Measurements from ENCODE around the gene KANK4.

Gene KANK4

DNA sequence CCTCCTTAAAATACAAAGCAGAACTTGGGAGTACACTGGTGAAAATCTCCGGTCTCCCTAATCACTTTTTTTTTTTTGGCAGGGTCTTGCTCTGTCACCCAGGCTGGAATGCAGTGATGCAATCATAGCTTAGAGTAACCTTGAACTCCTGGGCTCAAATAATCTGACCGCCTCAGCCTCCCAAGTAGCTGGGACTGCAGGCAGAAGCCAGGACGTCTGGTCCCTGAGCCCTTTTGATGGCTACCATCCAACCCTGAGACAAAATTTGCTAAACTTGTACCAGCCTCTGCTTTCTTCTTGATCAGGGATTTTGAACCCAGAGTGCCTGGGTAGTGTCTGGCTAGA lies 120.5 kb downstream of the KANK4 start:
- DNase-seq (ENCODE audit: low spot score in 2 of 2) (no peak), ATAC-seq (no peak)
- Mint-ChIP-seq H3K4me3 (no peak overlapping the region), H3K27ac (no peak overlapping the region), H3K36me3 (no peaks in the 10 kb centered on the region), H3K4me1 (no peaks in the 10 kb centered on the region), H3K9me3 (no peaks in the 10 kb centered on the region)

DNA sequence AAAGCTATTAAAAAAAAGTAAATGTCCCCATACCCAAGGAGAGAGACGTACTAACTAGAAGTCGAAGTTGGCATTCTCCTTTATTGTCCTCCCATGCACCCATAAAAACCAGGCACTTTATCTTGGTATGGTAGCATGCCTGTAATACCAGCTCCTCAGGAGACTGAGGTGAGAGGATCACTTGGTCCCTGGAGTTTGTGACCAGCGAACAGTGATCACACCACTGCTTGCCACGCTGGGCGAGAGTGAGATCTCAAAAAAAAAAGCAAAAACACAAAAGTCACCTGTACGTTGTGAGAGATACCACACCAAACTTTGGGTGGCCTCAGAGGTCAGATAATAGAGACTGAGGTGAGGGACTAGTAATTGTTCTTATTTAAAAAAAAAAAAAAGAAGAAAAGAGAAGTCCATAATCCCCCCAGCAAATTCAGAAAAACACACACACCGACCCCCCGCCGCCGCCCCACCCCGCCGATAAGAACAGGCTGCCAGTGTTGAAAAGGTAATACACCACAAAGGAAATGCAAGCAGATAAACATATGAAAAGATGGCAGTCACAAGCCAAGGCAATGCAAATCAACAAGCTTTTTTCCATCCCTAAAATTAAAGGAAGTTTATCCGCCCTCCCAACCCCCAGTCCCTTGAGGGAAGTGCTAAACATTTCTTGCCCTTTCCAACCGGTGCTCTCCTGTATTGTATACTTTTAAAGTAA lies 121.0 kb downstream of the KANK4 start:
- Mint-ChIP-seq H3K4me1 (no peaks in the 10 kb centered on the region), H3K4me3 (no peak overlapping the region), H3K9me3 (no peaks in the 10 kb centered on the region), H3K27ac (no peak overlapping the region), H3K36me3 (no peaks in the 10 kb centered on the region)
- DNase-seq (ENCODE audit: low spot score in 2 of 2) (no peak), ATAC-seq (no peak)

DNA sequence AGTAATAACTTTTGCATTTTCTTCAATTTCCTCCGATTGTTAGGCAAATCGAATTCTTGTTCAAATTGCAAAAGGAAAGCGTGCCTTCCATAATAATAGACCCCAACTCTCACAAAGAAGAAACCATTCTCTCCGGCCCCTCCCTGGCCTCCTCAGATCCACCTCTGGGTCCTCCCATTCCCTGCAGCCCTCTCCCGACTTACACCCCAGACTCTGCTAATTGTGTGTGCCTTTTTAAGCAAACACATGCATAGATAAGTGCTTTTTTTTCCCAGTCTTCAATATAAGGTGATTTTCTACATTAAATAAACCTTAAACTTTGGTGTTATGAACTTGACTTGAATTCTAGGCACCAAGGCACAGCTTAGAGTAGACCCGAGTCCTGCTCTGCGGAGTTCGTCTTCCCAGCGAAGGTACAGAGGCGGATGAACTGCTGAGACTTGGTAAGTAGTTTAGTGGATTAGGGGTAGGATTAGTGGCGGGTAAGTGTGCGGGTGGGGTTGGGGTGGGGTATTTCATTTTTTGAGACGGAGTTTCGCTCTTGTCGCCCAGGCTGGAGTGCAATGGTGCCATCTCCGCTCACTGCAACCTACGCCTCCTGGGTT lies 123.0 kb downstream of the KANK4 start:
- no peak for ATAC-seq
- Mint-ChIP-seq H3K4me3 (no peak overlapping the region), H3K9me3 (no peaks in the 10 kb centered on the region), H3K36me3 (no peaks in the 10 kb centered on the region), H3K4me1 (no peaks in the 10 kb centered on the region), H3K27ac (no peak overlapping the region)
- no peak for DNase-seq (ENCODE audit: low spot score in 2 of 2)

DNA sequence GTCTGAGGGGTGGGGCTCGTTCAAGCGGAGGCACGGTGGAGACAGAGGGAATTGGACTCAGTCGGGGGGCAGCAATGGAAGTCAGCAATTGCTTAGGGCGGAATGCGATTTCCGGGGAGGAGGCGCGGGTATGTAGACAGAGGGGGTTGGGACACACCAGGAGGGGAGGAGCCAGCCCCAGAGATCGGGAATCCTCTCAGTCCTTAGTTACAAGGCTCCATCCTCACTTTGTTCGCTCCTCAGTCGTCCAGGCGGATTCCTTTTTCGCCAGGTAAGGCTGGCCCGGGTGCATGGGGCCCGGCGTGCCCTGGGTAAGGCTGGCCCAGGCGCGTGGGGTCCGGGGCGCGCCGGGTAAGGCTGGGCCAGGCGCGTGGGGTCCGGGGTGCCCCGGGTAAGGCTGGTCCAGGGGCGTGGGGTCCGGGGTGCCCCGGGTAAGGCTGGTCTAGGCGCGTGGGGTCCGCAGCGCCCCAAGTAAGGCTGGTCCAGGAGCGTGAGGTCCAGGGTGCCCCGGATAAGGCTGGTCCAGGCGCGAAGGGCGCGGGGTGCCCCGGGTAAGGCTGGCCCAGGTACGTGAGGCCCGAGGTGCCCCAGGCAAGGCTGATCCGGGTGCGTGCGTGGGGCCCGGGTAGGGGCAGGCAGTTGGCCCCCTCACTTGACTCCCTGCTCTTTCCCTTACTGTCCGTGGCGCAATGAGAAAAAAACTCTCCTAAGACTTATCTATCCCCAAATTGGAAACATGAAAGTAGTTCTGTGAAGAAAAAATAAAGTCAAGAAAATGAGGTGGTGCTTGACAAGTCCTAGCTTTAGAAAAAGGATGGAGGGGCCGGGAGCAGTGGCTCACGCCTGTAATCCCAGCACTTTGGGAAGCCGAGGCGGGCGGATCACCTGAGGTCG lies 124.3 kb downstream of the KANK4 start, which contains the start of gene L1TD1:
TSS of gene L1TD1 (plus strand) at position 199 of the 894 bp plus-strand sequence. CDS start 11,780 bp downstream, outside the sequence.
- no peak for DNase-seq (ENCODE audit: low spot score in 2 of 2)
- ATAC-seq = peak; percentile 39
- H3K27ac Mint-ChIP-seq = no peak within 1 kb of the TSS
- no peaks in the 10 kb centered on the region for H3K36me3 Mint-ChIP-seq
- peak within 1 kb of the TSS; percentile 18 for H3K4me3 Mint-ChIP-seq
- no peaks in the 10 kb centered on the region for H3K9me3 Mint-ChIP-seq
- no peaks in the 10 kb centered on the region for H3K4me1 Mint-ChIP-seq

DNA sequence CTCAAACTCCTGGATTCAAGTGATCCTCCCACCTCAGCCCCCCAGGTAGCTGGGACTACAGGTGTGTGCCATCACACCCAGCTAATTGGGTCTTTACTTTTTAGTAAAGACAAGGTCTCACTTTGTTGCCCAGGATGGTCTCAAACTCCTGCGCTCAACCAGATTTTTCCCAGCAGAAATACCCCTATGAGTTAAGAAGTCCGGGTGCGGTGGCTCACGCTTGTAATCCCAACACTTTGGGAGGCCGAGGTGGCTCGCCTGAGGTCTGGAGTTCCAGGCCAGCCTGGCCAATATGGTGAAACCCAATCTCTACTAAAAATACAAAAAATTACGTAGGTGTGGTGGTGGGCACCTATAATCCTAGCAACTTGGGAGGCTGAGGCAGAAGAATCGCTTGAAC lies 131.1 kb downstream of the KANK4 start:
- Mint-ChIP-seq H3K36me3 (no peaks in the 10 kb centered on the region), H3K4me1 (no peaks in the 10 kb centered on the region), H3K9me3 (no peaks in the 10 kb centered on the region), H3K27ac (no peak overlapping the region), H3K4me3 (no peak overlapping the region)
- ATAC-seq = no peak
- no peak for DNase-seq (ENCODE audit: low spot score in 2 of 2)

DNA sequence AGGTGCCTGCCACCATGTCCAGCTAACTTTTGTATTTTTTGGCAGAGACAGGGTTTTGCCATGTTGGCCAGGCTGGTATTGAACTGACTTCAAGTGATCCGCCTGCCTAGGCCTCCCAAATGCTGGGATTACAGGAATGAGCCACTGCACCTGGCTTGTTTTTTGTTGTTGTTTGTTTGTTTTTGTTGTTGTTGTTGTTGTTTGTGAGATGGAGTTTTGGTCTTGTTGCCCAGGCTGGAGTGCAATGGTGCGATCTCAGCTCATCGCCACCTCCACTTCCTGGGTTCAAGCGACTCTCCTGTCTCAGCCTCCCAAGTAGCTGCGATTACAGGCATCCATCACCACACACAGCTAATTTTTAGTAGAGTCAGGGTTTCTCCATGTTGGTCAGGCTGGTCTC lies 131.7 kb downstream of the KANK4 start:
- H3K4me3 Mint-ChIP-seq = no peak overlapping the region
- no peaks in the 10 kb centered on the region for H3K9me3 Mint-ChIP-seq
- H3K36me3 Mint-ChIP-seq = no peaks in the 10 kb centered on the region
- no peak for DNase-seq (ENCODE audit: low spot score in 2 of 2)
- no peaks in the 10 kb centered on the region for H3K4me1 Mint-ChIP-seq
- ATAC-seq = no peak
- no peak overlapping the region for H3K27ac Mint-ChIP-seq

All from stimulated activated effector memory CD8-positive, alpha-beta T cell treated with anti-CD3 and anti-CD28 coated beads, Interleukin-12 subunit alpha, Interleukin-12 subunit beta, amount 100 ng/mL, for 72 hours (primary cell).